BJ (cell line): Measurements from ENCODE around the gene NPFFR1. TPM values are rescaled to one million over a fixed set of nuclear protein-coding genes. Genes with fewer than 3 reads are reported as not detected.
A peak's percentile ranks its signal among the peaks of the same experiment; 100 is the strongest.

ENCODE experiments used
- CTCF ChIA-PET: fragments of 350-600 bp; formaldehyde crosslinking; extraction: SDS; loops from one replicate; lab custom pipeline; 2021; ENCODE audit warnings: antibody characterized with exemption, inconsistent platforms; lab: Yijun Ruan, JAX
- POLR2A ChIA-PET: fragments of 300-600 bp; sonication (Branson Sonifier 250); formaldehyde crosslinking; extraction: SDS; loops from one replicate; lab custom pipeline; 2021; ENCODE audit warnings: antibody characterized with exemption; lab: Charles Lee
- DNase-seq: peaks from one replicate; pipeline ENCODE4 v3.0.0-alpha.2; 2011; ENCODE audit warnings: low read depth
- H3K27me3 ChIP-seq: 2 replicates; pipeline ENCODE4 v1.6.0; 2011; ENCODE audit warnings: low read length; ENCODE audit not compliant: control insufficient read depth, insufficient read depth
- H3K36me3 ChIP-seq: 2 replicates; pipeline ENCODE4 v1.5.1; 2011; ENCODE audit warnings: low read length; ENCODE audit not compliant: control insufficient read depth, insufficient read depth
- H3K4me3 ChIP-seq: 2 replicates; pipeline ENCODE4 v1.5.1; 2011; ENCODE audit warnings: low read depth, mild to moderate bottlenecking, control low read depth, low read length
- polyA minus RNA-seq: library from RNA; depleted of rRNA, polyadenylated mRNA; stranded (reverse); fragments of >200 nt; gene quantifications from 2 replicates; pipeline ENCODE4 v1.2.3, GENCODE V29; 2011; rRNA and poly(A)+ RNA removed
- polyA plus RNA-seq: library from polyadenylated mRNA; depleted of rRNA; stranded (reverse); fragments of >200 nt; gene quantifications from 2 replicates; pipeline ENCODE4 v1.2.3, GENCODE V29; 2011; rRNA removed
- TF ChIP-seq, protein P1 (sequence below): IDR thresholded peaks from 2 replicates; pipeline ENCODE4 v1.5.1; 2011; ENCODE audit warnings: low read depth, mild to moderate bottlenecking, control low read depth, inconsistent platforms, low read length, moderate library complexity; ENCODE audit not compliant: insufficient read depth

The NPFFR1 gene, protein sequence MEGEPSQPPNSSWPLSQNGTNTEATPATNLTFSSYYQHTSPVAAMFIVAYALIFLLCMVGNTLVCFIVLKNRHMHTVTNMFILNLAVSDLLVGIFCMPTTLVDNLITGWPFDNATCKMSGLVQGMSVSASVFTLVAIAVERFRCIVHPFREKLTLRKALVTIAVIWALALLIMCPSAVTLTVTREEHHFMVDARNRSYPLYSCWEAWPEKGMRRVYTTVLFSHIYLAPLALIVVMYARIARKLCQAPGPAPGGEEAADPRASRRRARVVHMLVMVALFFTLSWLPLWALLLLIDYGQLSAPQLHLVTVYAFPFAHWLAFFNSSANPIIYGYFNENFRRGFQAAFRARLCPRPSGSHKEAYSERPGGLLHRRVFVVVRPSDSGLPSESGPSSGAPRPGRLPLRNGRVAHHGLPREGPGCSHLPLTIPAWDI
- polyA plus RNA-seq = not detected in 2 replicates
- polyA minus RNA-seq = not detected in 2 replicates

DNA sequence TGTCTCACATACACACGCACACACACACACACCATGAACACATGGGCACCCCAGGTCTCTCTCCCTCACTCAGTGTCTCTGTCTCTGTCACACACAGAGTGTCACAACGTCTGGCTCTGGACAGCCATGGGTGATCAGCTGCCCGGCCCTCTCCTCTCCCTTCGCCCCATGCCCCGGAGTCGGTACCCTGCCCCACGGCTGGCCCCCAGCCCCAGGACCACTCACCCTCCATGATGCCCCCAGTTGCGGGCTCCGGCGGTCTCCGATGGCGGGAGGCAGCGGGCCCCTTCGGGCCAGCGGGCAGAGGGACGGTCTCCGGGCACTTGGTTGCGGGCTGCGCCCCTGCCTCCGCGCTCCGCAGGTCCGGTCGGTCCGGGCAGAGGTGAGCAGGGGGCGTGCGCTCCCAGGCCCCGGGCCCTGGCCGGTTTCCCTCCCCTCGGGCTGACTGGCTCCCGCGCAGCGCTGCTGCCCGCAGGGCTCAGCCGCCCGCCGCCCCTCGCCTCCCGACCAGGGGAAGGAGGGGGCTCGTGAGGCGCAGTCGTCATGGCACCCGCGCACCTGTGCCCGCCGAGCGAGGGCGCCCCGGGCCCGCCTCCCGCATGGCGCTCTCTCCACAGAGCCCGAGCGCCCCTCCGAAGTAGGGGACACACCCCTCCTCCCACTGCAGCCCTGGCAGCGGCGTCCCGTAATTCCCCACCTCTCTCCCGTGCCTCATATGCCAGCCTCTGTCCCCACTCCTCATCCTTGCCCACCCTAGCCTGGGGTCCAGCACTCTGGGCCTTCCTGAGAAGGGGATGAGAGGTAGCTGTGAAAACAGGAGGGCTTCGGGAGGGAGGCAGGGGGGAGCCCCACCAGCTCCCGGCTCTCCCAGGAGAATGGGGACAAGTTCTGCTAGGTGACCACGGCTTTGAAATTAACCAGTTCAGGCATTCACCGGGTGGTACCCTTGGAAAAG, at the start of gene NPFFR1:
NPFFR1 (minus strand) TSS at position 560 of the 955 bp plus-strand sequence; CDS start at position 232, 328 bp downstream.
- TF ChIP-seq, protein P1, sequence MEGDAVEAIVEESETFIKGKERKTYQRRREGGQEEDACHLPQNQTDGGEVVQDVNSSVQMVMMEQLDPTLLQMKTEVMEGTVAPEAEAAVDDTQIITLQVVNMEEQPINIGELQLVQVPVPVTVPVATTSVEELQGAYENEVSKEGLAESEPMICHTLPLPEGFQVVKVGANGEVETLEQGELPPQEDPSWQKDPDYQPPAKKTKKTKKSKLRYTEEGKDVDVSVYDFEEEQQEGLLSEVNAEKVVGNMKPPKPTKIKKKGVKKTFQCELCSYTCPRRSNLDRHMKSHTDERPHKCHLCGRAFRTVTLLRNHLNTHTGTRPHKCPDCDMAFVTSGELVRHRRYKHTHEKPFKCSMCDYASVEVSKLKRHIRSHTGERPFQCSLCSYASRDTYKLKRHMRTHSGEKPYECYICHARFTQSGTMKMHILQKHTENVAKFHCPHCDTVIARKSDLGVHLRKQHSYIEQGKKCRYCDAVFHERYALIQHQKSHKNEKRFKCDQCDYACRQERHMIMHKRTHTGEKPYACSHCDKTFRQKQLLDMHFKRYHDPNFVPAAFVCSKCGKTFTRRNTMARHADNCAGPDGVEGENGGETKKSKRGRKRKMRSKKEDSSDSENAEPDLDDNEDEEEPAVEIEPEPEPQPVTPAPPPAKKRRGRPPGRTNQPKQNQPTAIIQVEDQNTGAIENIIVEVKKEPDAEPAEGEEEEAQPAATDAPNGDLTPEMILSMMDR = no peak
- ChIA-PET CTCF (interaction anchor here (0.8 to 2.7 kb wide), 4 partner anchors 11 to 46 kb away, joined by 3 to 19 read pairs (median 6); no protein-coding TSS in a partner anchor), POLR2A (no interaction called here)
- Histone ChIP-seq H3K27me3 (peaks cover 31% of the 10 kb centered on the region), H3K4me3 (no peak within 1 kb of the TSS), H3K36me3 (no peaks in the 10 kb centered on the region)
- DNase-seq = no peak

- ChIA-PET POLR2A (no interaction called here), CTCF (interaction anchor here (1.1 to 3.3 kb wide), 2 partner anchors 31 to 111 kb away, joined by 3 to 14 read pairs; no protein-coding TSS in a partner anchor)
- H3K4me3 ChIP-seq = no peak overlapping the region
- TF ChIP-seq, protein P1 = no peak
- no peak for DNase-seq
- no peaks in the 10 kb centered on the region for H3K27me3 ChIP-seq
- H3K36me3 ChIP-seq = no peaks in the 10 kb centered on the region
Observed at GRCh38 chr10:70333268-70333667, 49.5 kb upstream of the NPFFR1 start.

- no peak overlapping the region for H3K4me3 ChIP-seq
- ChIA-PET CTCF (interaction anchor here (0.6 to 3.3 kb wide), 5 partner anchors 11 to 110 kb away, joined by 3 to 14 read pairs (median 3); no protein-coding TSS in a partner anchor), POLR2A (interaction anchor here (0.6 kb wide), 1 partner anchor 99 kb away, joined by 22 read pairs; the partner anchor contains the start of gene PPA1)
- TF ChIP-seq, protein P1 = peak; percentile 47
- no peaks in the 10 kb centered on the region for H3K27me3 ChIP-seq
- H3K36me3 ChIP-seq = no peaks in the 10 kb centered on the region
- peak; percentile 73 for DNase-seq
Observed at GRCh38 chr10:70331486-70332268, 47.9 kb upstream of the NPFFR1 start.

DNA sequence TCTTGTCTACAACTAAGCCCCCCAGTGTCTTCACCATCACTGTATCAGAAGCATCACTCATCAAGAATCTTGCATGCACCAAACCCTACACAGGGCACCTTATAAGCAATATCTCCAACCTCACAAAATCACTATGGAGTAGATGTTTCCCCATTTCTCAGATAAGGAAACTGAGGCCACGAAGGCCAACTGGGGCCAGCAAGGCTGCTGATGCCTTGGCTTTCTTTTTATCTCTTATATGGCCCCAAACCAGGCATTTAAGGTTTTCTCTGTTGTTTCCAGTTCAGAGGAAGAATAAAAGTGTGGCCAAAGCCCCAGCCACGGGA, 47.3 kb upstream of the NPFFR1 start:
- TF ChIP-seq, protein P1 = no peak
- Histone ChIP-seq H3K27me3 (no peaks in the 10 kb centered on the region), H3K4me3 (no peak overlapping the region), H3K36me3 (no peaks in the 10 kb centered on the region)
- CTCF ChIA-PET = interaction anchor here (1.1 to 3.3 kb wide), 2 partner anchors 17 to 109 kb away, joined by 3 to 14 read pairs; no protein-coding TSS in a partner anchor
- DNase-seq = no peak
- POLR2A ChIA-PET = no interaction called here
